ENCODE results near the gene TMEM121.

TMEM121 gene

DNA sequence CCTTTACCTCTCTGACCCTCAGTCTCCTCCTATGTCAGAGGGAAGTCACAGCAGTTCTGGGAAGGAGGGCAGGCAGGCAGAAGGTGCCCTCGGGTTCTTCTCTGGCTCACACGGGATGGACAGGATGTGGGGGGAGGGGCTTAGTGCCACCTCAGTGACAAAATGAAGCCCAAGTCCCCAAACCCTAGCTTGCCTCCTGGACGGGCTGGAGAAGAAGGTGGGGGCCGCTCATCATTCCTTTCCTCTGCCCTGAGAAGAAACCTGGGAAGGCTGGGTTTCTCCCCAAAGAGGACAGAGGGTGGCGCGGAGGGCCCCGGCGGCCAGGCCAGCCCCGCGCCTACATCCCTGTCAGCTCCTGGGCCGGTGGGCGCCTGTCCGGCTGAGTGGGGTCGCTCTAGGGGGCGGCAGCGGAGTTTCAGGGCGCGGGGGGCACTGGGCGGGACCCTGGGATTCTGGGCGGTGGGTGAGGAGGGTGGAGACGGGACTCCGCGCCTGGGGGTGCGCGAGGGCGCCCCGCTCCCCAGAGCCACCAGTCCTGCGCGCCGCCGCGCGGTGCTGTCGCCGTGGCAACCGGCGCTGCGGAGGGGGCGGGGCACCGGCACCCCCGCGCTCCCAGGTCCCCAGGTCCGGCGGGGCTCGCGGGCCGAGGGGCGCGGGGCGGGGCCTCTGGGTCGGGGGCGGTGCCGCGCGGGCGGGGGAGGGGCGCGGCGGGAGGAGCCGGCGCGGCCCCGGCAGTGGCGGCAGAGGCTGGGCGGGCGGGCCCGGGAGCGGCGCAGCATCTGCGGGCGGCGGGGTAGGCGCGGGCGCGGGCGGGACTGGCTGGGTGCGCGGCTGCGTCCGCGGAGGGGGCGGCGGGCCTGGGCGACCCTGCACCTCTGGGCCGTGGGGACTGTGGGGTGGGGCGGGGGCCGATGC is at the start of gene TMEM121:
TMEM121 (plus strand) TSS at position 723 of the 915 bp plus-strand sequence. CDS start 2,252 bp downstream, outside the sequence.
- peak in 1 of 2 donors; percentile 17 for DNase-seq (ENCODE audit: low read depth in 2 of 2)

DNA sequence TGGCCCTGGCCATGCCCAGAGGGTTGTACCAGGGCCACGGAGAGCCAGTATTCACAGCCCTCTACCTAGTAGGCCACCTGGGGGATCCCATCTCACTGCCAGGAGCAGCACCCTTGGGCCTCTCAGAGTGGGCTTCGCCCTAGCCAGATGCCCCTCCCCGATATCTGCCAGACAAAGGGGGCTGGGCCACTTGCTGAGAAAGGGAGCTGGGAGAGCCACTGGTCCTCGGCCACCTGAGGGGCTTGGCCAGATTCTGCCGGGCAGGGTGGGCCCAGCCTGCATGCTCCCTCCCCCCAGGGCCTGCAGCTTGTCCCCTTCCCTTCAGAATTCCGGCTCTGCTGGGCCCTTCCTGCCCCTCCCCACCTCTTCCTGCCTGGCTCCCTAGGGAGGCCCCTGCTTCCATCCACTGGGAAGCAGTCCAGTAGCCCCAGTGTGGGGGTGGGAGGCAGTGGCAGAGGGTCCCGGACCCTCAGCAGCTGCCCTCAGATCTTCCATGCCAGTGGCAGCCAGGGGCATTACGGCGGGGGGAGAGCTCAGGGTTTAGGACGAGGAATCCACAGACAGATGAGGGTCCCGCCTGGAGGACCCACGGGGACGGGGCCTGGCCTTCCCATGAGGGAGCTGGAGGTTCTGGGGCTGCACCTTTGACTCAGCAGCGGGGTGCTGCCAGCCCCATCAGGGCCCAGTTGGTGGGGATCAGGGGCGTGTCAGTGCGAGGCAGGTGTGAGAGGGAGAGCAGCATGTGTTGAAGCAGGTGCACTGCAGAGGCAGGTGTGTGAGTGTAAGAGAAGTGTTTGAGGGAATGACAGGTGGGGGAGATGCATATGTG is 49.3 kb upstream of the TMEM121 start:
- no peak for DNase-seq (ENCODE audit: low read depth in 2 of 2)

DNA sequence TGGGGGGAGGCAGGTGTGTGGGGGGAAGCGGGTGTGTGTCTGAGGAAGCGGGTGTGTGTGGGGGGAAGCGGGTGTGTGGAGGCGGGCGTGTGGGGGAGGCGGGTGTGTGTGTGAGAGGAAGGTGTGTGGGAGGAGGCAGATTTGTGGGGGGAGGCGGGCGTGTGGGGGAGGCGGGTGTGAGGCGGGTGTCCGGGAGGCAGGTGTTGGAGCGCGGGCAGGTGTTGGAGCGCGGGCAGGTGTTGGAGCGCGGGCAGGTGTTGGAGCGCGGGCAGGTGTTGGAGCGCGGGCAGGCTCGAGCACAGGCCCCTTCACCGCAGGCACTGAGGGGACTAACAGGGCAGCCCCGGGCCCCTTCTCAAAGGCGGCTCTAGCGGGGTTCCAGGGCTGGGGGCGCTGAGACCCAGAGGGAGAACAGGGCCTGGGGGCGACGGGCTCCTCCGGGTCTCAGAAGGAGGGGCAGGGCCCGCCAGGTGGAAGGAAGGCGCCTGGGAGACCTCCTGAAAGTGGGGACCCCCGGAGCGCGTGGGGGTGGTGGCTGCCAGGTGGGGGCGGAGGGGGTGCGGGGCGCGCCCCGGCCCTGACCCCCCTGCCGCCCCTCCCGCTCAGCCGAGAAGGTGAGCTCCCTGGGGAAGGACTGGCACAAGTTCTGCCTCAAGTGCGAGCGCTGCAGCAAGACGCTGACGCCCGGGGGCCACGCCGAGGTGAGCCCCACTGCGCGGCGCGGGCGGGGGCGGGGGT is 48.6 kb upstream of the TMEM121 start:
- DNase-seq (ENCODE audit: low read depth in 2 of 2) = peak; percentile 39 to 42

DNA sequence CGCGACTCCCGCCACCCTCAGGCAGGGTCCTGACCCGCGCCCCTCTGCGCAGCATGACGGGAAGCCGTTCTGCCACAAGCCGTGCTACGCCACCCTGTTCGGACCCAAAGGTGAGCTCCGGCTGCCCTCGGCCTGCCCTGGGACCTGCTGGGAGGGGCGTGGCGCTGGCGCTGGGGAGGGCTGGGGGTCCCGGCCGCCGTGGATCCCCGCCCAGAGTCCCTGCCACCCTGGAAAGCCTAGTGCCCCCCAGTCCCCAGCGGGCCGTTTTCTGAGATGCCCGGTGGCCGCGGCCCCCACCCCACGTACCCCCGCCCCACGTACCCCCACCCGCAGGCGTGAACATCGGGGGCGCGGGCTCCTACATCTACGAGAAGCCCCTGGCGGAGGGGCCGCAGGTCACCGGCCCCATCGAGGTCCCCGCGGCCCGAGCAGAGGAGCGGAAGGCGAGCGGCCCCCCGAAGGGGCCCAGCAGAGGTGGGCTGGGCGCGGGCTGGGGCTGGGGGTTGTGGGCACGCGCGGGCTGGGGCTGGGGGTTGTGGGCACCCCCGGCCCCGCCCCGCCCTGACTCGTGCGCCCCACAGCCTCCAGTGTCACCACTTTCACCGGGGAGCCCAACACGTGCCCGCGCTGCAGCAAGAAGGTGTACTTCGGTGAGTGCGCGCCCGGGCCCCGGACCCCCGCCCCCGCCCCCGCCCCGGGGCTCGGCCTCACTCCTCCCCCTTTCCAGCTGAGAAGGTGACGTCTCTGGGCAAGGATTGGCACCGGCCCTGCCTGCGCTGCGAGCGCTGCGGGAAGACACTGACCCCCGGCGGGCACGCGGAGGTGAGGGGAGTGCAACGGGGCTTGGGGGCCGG is 47.8 kb upstream of the TMEM121 start:
- no peak for DNase-seq (ENCODE audit: low read depth in 2 of 2)

DNA sequence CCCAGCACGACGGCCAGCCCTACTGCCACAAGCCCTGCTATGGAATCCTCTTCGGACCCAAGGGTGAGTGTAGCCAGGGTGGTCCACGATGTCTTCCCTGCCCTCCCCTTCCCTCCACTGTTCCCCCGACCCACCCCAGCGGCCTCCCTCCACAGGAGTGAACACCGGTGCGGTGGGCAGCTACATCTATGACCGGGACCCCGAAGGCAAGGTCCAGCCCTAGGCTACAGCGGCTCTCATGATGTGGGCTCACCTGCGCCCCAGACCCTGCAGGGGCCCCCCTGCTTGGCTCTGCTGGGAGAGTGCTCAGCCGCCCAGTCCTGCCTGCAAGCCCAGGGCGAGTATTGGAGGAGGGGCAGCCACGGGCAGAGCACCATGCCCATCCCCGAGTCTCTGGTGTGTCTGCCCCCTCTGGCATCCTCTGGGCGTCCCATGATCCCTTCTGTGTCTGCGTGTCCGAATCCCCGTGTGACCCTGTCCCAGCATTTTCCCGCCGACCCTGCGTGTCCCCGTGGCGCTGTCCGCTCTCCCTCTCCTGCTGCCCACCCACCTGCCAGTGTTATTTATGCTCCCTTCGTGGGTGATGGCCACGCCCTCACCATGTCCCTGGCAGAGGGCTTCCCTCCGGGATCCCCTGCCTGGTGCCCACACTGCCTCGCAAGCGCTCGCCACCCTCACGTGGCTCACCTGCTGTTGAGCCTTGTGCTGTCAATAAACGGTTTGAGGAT is 46.8 kb upstream of the TMEM121 start:
- no peak for DNase-seq (ENCODE audit: low read depth in 2 of 2)

DNA sequence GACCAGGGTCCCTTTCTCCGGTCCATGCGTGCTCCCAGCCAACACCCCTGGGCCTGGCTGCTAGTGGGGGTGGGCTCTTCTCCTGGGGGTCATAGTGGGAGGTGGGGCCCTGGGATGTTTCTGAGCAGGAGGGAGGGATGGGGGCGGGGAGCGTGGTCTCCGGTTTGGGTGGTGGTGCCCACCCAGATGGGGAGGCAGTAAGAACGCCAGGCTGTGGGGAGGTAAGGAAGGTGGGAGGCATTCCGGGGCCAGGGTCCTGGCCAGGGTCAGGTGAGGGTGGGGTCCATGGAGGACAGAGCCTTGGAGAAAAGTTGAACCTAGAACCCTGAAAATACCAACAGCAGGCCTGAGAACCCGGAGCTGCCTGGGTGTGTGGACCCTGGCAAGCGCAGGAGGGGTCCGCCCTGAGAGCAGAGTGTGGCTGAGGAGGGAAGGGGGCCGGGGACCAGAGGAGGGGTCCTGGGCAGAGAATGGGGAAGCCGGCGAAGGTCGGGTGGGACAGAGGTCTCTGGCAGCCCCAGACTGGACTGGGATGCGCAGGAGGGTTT is 46.1 kb upstream of the TMEM121 start:
- DNase-seq (ENCODE audit: low read depth in 2 of 2) = no peak

DNA sequence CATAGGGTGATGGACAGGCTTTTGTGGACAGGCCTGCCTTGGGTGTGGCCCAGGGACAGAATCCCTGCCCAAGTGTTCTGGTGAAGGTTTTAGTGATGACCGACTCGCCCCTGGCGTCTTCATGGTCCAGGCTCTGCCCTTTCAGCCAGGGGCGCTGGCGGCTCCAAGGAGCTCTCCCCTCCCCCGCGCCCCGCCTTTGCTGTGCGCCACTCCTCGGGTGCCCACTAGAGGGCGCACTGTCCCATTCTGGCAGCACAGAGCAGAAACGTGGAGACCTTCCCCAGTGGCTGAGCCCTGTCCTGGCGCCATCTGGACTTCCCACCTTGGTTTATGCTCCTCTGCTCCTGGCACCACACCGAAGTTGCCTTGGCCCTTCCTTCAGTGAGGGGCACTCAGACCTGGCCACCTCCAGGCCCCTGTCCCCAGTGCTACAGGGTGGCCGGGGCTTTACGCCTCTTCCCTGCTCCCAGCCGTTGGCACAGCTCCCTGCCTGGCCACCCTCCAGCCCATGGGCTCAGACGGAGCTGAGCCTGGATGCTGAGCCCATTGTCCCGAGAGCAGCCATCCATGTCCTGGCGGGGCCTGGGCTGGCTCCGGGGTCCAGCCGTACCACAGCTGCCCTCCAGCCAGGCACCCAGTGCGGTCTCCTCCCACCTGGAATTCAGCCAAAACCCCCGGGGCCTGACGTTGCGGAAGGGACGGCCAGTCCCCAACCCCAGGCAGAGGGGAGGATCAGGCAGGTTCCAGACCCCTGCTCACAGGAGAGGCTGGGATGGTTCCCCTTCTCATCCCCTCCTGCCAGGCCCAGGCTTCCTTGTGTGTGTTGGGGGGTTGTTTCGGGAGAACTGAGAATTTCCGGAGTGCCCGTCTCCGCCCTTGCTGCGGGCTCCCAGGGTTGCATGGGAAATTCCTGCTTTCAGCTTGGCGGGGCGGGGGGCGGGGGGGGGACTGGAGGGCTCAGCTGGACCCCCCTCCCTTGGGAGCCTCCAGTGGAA is 45.3 kb upstream of the TMEM121 start:
- DNase-seq (ENCODE audit: low read depth in 2 of 2) = peak; percentile 71 to 75

DNA sequence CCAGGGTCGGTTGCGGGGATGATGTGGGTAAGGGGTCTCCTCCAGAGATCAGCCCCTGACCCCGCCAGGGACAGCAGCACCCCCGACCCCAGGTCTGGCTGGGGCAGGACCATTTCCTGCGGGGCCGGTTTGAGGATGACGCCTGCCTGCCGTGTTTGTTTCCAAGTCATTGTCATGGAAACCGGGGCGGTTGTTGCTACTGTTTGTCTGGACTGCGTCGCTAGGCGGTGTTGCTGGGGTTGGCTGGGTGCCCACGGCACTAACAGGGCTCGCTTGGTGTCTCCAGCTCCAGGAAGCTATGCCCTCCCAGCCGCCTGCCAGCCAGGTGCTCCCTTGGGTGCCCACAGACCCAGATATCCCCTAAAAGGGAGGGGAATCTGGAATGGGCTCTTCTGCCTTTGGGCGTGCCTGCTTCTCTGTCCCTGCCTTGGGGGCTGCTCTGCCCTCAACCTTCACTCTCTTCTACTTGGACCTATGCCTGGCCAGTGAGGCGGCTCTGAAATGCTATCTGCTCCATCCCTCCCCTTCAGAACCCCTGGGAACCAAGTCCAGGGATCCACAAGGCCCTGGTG is 44.4 kb upstream of the TMEM121 start:
- DNase-seq (ENCODE audit: low read depth in 2 of 2) = peak; percentile 83 to 87

DNA sequence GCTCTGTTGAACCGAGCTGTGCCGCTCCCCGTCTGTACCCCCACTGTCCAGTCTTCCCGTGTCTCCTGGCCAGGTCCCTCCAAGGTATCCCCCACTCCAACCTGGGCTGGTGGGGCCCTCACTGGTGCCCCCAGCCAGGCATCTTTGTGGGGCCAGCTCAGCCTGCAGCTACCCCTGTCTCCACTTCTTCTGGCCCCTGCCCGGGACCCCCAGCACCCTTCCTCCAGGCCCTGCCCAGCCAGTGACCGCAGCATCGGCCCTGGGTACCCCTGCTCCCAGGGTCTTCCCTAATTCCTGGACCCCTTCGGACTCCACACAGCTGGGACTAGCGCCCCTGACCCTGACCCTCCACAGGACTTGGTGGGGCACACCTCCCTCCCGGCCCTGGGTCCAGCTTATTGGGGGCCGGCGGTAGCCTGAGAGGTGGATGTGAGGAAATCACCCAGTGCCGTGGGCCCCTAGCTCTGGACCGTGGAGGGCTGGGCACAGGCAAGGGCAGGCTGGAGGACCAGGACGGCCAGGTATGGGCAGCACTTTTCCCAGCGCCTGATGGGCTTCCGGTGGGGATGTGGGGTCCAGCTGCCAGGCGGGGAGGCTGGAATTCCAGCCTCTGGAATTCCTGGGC is 43.8 kb upstream of the TMEM121 start:
- no peak for DNase-seq (ENCODE audit: low read depth in 2 of 2)

DNA sequence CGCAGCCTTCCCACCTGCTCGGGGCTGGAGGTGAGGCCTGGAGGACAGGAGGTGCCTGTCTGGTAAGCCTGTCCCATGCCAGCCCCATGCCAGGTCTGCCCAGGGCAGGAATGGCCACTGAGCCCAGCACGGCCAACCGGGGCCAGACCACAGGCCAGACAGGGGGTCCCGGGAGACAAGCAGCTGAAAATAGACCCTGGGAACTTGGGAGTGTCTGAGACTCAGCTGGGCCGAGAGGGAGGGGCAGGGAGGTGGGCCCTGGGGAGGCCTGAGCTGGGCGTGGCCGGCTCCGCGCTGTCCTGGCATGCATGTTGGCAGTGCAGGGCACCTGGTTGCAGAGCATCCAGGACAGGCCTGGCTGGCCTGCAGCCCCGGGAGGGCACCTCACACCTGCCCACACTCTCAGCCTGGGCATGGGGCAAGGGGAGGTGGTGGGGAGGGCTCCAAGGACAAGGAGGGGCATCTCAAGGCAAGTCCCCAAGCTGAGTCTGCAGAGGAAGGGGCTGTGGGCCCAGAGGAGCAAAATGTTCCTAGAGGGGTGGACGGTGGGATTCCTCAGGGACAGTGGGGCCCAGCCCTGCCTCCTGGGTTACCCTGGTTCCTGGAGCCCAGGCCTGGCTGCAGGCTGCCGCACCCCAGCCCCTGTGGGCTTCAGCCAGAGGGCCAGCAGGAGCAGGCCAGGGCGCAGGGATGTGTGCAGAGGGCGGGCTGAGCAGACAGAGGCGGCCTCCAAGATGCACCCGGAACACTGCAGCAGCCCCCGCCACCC is 42.9 kb upstream of the TMEM121 start:
- DNase-seq (ENCODE audit: low read depth in 2 of 2) = no peak

DNA sequence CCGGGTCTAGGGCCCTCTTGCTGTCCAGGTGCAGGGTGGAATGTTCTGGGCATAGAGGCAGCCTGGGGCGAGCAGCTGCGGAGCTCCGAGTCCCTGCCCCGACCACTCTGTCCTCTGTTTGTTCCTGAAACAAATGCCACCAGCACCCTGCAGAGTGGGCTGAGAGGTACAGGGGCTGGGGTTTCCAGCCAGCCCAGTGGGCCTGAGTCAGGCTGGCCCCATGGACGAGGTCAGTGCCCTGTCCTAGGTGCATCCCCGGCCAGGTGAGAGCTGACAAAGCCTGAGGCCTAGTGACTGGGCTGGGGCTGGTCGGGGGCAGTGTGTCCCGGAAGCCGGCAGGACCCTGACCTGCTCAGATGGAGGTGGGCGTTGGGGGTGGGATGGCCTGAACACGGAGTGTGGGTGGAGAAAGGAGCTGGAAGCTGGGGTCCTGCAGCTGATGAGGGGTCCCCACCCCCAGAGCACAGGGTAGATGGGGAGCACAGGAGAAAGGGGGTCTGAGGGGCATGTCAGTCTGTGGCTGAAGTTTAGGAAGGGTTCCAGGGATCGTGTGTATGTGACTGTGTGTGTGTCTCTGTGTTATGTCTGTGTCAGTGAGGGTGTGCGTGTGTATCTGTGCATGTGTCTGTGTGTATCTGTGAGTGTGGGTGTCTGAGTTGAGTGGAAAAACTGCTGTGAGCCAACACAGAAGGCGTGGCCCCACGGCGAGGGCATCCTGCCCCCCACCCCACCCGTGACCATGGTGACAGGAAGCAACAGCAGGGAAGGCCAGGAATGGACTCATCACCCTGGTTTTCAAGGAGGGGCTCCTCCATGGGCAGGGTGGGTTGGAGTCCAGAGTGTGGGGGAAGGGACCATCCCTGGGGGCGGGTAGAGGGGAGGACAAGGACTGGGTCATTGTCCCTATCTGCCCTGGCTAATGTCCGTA is 42.0 kb upstream of the TMEM121 start:
- peak; percentile 45 to 54 for DNase-seq (ENCODE audit: low read depth in 2 of 2)

DNA sequence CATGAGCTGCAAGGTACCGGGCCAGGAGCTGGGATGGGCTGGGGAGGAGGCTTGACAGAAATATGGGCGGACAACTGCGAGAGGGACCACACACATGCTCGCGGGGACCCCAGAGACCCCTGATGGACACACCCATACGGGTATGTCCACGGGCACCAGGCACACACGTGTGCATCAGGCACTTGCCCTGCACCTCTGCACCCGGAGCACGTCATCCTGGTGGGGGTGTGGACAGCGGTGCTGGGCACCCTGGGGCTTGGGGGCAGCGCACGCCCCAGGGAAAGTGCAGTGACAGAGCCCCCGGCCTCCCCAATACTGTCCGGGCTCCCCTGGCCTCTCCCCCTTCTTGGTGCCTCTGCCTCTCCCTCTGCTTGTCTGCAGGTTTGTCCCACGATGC is 41.4 kb upstream of the TMEM121 start:
- no peak for DNase-seq (ENCODE audit: low read depth in 2 of 2)

DNA sequence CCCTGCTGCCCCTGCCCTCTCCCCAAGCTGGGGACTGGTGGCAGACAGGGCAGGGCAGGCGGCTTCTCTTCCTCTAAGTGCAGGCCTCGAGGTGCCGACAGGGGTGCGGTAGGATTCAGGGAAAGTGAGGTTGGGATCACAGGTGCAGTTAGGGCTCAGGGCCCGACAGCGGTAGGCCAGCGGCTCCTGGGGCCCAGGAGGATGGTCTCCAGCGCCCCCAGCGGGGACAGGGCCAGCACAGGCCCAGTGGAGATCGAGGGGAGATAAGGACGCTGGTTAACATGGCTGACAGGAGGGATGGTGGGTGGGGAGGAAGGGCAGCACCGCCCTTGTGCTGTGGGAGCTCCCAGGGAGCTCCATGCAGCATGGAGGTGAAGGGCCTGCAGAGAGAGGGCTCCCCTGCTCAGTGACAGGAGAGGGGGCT is 40.6 kb upstream of the TMEM121 start:
- DNase-seq (ENCODE audit: low read depth in 2 of 2) = no peak

DNA sequence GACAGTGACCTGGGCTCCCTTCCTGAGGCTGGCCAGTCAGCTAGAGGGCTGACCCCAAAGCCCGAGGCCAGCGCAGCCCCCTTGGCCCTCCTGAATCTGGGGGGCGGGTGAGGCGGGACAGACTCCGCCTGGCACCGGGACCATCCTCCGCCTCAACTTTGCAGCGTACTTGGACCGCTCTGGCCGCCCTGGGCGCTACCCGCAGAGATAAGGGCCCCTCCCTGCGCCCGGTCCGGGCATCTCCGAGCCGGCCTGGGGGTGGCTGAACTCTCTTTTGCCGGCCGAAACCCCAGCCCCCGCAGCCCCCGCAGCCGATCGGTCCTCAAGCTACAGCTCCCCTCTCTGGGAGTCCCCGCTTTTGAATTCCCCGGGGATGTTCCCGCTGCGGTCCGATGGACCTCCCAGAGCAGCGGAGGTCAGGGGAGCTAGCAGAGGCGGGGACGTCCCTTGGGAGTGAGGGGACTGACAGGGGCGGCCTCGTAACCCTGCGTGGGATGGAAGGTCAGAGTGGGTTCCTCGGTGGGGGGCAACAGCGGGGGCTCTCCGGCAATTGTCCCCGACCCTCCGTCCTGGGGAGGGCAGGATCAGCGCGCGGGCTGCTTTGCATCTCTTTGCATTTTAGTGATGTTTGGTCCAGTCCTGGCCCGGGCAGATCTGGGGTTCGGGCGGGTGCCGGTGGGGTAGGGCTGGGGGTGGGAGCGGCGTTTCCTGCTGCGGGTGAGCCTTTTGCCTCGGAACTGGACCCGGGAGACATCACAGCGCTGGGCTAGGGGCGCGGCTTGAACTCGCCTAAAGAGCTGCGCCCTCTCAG is 40.0 kb upstream of the TMEM121 start, which contains the start of gene CRIP1:
CRIP1 (plus strand) TSS at position 724 of the 811 bp plus-strand sequence. CDS start 374 bp downstream, outside the sequence.
- no peak for DNase-seq (ENCODE audit: low read depth in 2 of 2)

DNA sequence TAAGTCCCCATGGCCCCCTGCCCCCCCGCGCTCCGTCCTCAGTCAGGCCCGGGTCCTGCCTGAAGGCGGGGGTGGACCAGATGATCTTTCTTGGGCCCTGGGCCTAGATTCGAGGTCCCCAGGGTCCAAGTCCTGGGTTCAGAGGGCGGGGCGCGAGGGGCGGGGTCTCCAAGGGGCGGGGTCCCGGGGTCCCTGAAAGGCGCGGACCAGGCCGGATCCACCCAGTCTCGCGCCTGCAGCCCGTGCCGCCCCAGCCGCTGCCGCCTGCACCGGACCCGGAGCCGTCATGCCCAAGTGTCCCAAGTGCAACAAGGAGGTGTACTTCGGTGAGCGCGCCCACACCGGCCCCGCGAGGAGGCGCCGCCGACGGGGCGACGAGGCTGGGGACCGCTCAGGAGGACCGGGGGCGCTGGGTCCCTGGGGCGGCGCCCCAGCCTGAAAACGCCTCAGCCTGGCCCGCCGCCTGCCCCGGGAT is 39.4 kb upstream of the TMEM121 start:
- DNase-seq (ENCODE audit: low read depth in 2 of 2) = peak in 1 of 2 donors; percentile 45

Data from stimulated activated CD8-positive, alpha-beta memory T cell treated with anti-CD3 and anti-CD28 coated beads, Interleukin-7, amount 100 ng/mL, for 4 hours (primary cell).